Measurements from ENCODE around the gene RASA3.

DNA sequence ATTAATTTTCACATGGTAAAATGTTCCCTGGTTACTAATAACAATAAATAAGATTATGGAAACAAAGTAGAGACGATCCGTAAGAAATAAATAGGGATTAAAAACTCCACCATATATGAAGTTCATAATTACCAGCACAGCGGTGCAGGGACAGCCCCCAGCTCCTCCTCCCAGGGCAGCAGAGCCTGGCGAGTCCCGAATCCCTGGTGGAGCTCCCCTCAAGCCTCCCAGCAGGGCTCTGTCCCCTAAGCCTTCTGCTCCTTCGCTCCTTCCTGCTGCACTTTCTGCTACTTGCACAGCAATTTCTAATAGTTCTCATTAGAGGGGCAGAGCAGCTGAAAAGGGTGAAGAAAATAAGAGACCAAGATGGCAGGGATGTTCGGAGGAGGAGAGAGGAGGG is 43.6 kb downstream of the RASA3 start:
- TF ChIP-seq CTCF (conservative IDR thresholded peaks at IDR 0.05) (no peak), EZH2 (IDR thresholded peaks at IDR 0.05; ENCODE audit: low read depth) (no peak)
